K562 (cell line): Measurements from ENCODE around the gene ARHGAP26. TPM values are rescaled to one million over a fixed set of nuclear protein-coding genes. Genes with fewer than 3 reads are reported as not detected.
A peak's percentile ranks its signal among the peaks of the same experiment; 100 is the strongest.

ENCODE experiments used
- ARHGAP35 ChIP-seq: fragments of 450-650 bp; IDR thresholded peaks from 2 replicates; pipeline ENCODE4 v1.6.1; 2018; ENCODE audit not compliant: partially characterized antibody
- ARNT ChIP-seq, 2 experiments: fragments of 450-650 bp; IDR thresholded peaks; 2 replicates each; pipeline ENCODE4 v1.6.1; 2016; ENCODE audit warnings: mild to moderate bottlenecking in 1 of 2
- BHLHE40 ChIP-seq: IDR thresholded peaks from 2 replicates; pipeline ENCODE4 v1.6.1; 2011; ENCODE audit warnings: low read length, improper control_type of control experiment
- C11orf30 ChIP-seq: fragments of 450-650 bp; IDR thresholded peaks from 2 replicates; pipeline ENCODE4 v1.6.1; 2016; ENCODE audit warnings: low read depth, mild to moderate bottlenecking
- CCNT2 ChIP-seq: IDR thresholded peaks from 2 replicates; pipeline ENCODE4 v1.6.1; 2011; ENCODE audit warnings: borderline replicate concordance, low read depth, mild to moderate bottlenecking, moderate library complexity, mixed read lengths, low read length; ENCODE audit not compliant: insufficient read length; ENCODE audit errors: extremely low read depth
- CUX1 ChIP-seq: fragments of 200-800 bp; sonication (Bioruptor generic); IDR thresholded peaks from 2 replicates; pipeline ENCODE4 v1.6.1; 2016; ENCODE audit warnings: missing genetic modification characterization, missing compliant biosample characterization
- DDX20 ChIP-seq: fragments of 450-650 bp; IDR thresholded peaks from 2 replicates; pipeline ENCODE4 v1.6.1; 2016; ENCODE audit warnings: missing genetic modification characterization, low read depth, mild to moderate bottlenecking, missing compliant biosample characterization, moderate library complexity
- NONO ChIP-seq, 2 experiments: fragments of 200-400 bp in 1 of 2; fragments of 450-650 bp in 1 of 2; formaldehyde crosslinking in 1 of 2; IDR thresholded peaks; 2 replicates each; pipeline ENCODE4 v1.6.1; 2017; ENCODE audit warnings: low read depth in 2 of 2, mild to moderate bottlenecking in 2 of 2, moderate library complexity in 2 of 2, low read length in 1 of 2
- PURB ChIP-seq: sonication (generic); formaldehyde crosslinking; IDR thresholded peaks from 2 replicates; pipeline ENCODE4 v1.9.0; 2021; ENCODE audit warnings: low read depth, mild to moderate bottlenecking, missing genetic modification reagents
- SAFB2 ChIP-seq: fragments of 200-400 bp; formaldehyde crosslinking; IDR thresholded peaks from 2 replicates; pipeline ENCODE4 v1.6.1; 2018; ENCODE audit warnings: borderline replicate concordance, low read length, low read depth, moderate library complexity; ENCODE audit not compliant: severe bottlenecking
- ZC3H8 ChIP-seq: fragments of 450-650 bp; IDR thresholded peaks from 2 replicates; pipeline ENCODE4 v1.6.1; 2017
- ZNF282 ChIP-seq: sonication (generic); formaldehyde crosslinking; IDR thresholded peaks from 2 replicates; pipeline ENCODE4 v1.8.1; 2023; ENCODE audit warnings: missing genetic modification reagents
- ZNF318 ChIP-seq, 2 experiments: fragments of 450-650 bp; IDR thresholded peaks; 2 replicates each; pipeline ENCODE4 v1.6.1; 2016; ENCODE audit warnings: mild to moderate bottlenecking in 2 of 2, borderline replicate concordance in 1 of 2, low read depth in 1 of 2, moderate library complexity in 1 of 2
- ZNF77 ChIP-seq: fragments of 250-450 bp; sonication (Bioruptor Pico); IDR thresholded peaks from 2 replicates; pipeline ENCODE4 v1.5.0; 2020
- polyA plus RNA-seq, 8 experiments: library from polyadenylated mRNA; depleted of rRNA in 4 of 8; stranded (reverse) in 5 of 8; unstranded in 3 of 8; fragments of >200 nt; fragmentation: Nextera tagmentation in 2 of 8; fragmentation: Illumina TruSeq in 1 of 8; extraction: Ambion mirVana in 2 of 8; extraction: Trizol in 1 of 8; gene quantifications; 2 replicates each; pipeline versions ENCODE4 v1.2.1 to v1.2.3, GENCODE V29; 2011 to 2014; ENCODE audit warnings: inconsistent platforms in 1 of 8, missing spikeins in 1 of 8
- total RNA-seq, 7 experiments: library from RNA; depleted of rRNA in 6 of 7; stranded (reverse); fragments of >200 nt in 6 of 7; fragmentation: Illumina TruSeq in 2 of 7; extraction: Trizol in 2 of 7; gene quantifications; 2 replicates each; pipeline versions ENCODE4 v1.2.1 to v1.2.3, GENCODE V29; 2011 to 2021; ENCODE audit warnings: low replicate concordance in 1 of 7

ARHGAP26 gene
- total and polyA plus RNA-seq, 9 of the 15 experiments (the other 6 are each of a cell fraction or from before 2014, with no cell fraction given): 0.13 to 1.1 (median 0.55) TPM

- TF ChIP-seq ZNF318 (IDR thresholded peaks at IDR 0.05; ENCODE audit: borderline replicate concordance in 1 of 2, low read depth in 1 of 2) (no peak), ARNT (IDR thresholded peaks at IDR 0.05) (no peak), ZC3H8 (no peak), ZNF77 (no peak), NONO (IDR thresholded peaks at IDR 0.05; ENCODE audit: low read depth in 2 of 2, low read length in 1 of 2) (no peak; a peak in 1 of 4 replicates), ARHGAP35 (no peak), PURB (CRISPR knock-in tag) (no peak), CUX1 (no peak), ZNF282 (CRISPR knock-in tag) (no peak), SAFB2 (no peak), CCNT2 (peak; percentile 41), C11orf30 (no peak), DDX20 (tag) (no peak), BHLHE40 (no peak)
Measured at GRCh38 chr5:142769793-142770649, at the start of gene ARHGAP26 (continued).
